ENCODE results near the gene GRXCR2.

DNA sequence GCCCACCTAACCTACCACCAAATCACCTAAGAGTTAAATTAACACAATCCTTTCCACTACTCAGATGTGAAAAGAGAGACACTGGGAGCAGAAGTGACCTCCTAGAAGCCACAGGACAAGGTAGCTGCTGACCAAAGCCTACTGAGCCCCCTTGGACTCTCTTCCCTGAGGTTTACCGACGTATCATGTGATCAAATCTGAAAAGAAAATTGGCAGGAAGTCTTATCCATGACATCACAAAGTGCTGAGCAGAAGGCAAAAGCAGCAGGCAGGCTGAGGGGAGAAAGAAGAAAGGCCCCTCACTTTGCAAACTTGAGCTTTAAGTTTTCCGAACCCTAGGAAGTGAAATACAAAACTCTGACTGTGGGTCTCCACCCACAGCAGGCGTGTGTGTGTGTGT lies 48.8 kb downstream of the GRXCR2 start:
- no peak for TF ChIP-seq SRF (IDR thresholded peaks at IDR 0.05; ENCODE audit: low read depth)
- TF ChIP-seq, protein P1, sequence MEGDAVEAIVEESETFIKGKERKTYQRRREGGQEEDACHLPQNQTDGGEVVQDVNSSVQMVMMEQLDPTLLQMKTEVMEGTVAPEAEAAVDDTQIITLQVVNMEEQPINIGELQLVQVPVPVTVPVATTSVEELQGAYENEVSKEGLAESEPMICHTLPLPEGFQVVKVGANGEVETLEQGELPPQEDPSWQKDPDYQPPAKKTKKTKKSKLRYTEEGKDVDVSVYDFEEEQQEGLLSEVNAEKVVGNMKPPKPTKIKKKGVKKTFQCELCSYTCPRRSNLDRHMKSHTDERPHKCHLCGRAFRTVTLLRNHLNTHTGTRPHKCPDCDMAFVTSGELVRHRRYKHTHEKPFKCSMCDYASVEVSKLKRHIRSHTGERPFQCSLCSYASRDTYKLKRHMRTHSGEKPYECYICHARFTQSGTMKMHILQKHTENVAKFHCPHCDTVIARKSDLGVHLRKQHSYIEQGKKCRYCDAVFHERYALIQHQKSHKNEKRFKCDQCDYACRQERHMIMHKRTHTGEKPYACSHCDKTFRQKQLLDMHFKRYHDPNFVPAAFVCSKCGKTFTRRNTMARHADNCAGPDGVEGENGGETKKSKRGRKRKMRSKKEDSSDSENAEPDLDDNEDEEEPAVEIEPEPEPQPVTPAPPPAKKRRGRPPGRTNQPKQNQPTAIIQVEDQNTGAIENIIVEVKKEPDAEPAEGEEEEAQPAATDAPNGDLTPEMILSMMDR (IDR thresholded peaks at IDR 0.05 in 2 of 3, conservative IDR thresholded peaks at IDR 0.05 in 1 of 3; ENCODE audit: borderline replicate concordance in 1 of 3, insufficient read depth in 1 of 3, low read depth in 2 of 3, low read length in 2 of 3), result no peak
- no peak for TF ChIP-seq YY1 (IDR thresholded peaks at IDR 0.05; ENCODE audit: extremely low read depth, insufficient replicate concordance, low read depth, low read length)
- TF ChIP-seq ELF1 (IDR thresholded peaks at IDR 0.05; ENCODE audit: borderline replicate concordance, low read depth), result no peak
- TF ChIP-seq, protein P2, sequence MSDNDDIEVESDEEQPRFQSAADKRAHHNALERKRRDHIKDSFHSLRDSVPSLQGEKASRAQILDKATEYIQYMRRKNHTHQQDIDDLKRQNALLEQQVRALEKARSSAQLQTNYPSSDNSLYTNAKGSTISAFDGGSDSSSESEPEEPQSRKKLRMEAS (IDR thresholded peaks at IDR 0.05), result no peak
- TF ChIP-seq, protein P3, sequence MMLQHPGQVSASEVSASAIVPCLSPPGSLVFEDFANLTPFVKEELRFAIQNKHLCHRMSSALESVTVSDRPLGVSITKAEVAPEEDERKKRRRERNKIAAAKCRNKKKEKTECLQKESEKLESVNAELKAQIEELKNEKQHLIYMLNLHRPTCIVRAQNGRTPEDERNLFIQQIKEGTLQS (IDR thresholded peaks at IDR 0.05), result no peak
- no peak for TF ChIP-seq SIN3A (IDR thresholded peaks at IDR 0.05; ENCODE audit: low read depth)
- no peak for TF ChIP-seq EZH2phosphoT487 (IDR thresholded peaks at IDR 0.05; ENCODE audit: borderline replicate concordance)
- no peak for TF ChIP-seq POLR2AphosphoS5 (IDR thresholded peaks at IDR 0.05; ENCODE audit: low read depth, low read length)

Data from HCT116 (cell line).